ENCODE data around the gene LRSAM1.

DNA sequence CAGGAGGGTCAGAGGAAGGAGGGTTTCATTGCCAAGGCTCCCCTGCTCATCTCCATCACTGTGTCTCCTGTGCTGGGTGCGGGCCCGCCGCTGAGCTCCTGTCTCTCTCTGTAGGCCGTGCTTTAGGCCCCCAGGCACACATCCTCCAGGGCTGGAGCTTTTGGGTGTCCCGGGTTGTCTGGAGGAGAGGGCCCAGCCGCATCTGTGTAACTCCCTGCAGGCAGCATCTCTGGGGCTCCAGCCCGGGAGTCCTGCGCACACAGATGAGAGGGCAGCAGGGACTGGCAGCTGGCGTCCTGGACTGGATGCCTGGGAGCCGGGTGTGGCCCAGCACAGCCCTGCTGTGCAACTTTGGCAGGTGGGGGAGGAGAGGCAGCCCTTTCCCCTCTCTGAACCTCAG is 40.2 kb downstream of the LRSAM1 start:
- TF ChIP-seq YY1 (IDR thresholded peaks at IDR 0.05; ENCODE audit: low read depth) (no peak), NFIC (IDR thresholded peaks at IDR 0.05) (no peak), FOXM1 (IDR thresholded peaks at IDR 0.05; ENCODE audit: borderline replicate concordance, low read depth) (no peak), TAF1 (IDR thresholded peaks at IDR 0.05; ENCODE audit: low read depth) (no peak)
- TF ChIP-seq, protein P1, sequence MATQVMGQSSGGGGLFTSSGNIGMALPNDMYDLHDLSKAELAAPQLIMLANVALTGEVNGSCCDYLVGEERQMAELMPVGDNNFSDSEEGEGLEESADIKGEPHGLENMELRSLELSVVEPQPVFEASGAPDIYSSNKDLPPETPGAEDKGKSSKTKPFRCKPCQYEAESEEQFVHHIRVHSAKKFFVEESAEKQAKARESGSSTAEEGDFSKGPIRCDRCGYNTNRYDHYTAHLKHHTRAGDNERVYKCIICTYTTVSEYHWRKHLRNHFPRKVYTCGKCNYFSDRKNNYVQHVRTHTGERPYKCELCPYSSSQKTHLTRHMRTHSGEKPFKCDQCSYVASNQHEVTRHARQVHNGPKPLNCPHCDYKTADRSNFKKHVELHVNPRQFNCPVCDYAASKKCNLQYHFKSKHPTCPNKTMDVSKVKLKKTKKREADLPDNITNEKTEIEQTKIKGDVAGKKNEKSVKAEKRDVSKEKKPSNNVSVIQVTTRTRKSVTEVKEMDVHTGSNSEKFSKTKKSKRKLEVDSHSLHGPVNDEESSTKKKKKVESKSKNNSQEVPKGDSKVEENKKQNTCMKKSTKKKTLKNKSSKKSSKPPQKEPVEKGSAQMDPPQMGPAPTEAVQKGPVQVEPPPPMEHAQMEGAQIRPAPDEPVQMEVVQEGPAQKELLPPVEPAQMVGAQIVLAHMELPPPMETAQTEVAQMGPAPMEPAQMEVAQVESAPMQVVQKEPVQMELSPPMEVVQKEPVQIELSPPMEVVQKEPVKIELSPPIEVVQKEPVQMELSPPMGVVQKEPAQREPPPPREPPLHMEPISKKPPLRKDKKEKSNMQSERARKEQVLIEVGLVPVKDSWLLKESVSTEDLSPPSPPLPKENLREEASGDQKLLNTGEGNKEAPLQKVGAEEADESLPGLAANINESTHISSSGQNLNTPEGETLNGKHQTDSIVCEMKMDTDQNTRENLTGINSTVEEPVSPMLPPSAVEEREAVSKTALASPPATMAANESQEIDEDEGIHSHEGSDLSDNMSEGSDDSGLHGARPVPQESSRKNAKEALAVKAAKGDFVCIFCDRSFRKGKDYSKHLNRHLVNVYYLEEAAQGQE (IDR thresholded peaks at IDR 0.05; ENCODE audit: low read depth): no peak
